K562 (cell line): Measurements from ENCODE around the gene PLA2G2E. TPM values are rescaled to one million over a fixed set of nuclear protein-coding genes. Genes with fewer than 3 reads are reported as not detected.

ENCODE experiments used
- ATAC-seq: fragments of 200-7000 bp; cut with Tn5 transposase; 3 replicates; pipeline ENCODE4 v1.9.1; 2020; ENCODE audit warnings: moderate library complexity
- BruUV-seq: library from RNA; stranded (reverse); fragments of 400-500 nt; replicated peaks from 2 replicates; lab custom pipeline; 2021; lab: Mats Ljungman, UMichigan
- CTCF ChIA-PET: fragments of 300-600 bp; formaldehyde crosslinking; extraction: SDS; loops from one replicate; lab custom pipeline; 2021; ENCODE audit warnings: low intra/inter-chr PET ratio; lab: Yijun Ruan, JAX
- POLR2A ChIA-PET: fragments of 300-600, 350-650 bp; sonication (Branson Sonifier 250); formaldehyde crosslinking; extraction: SDS; loops from one replicate; lab custom pipeline; 2021; ENCODE audit warnings: antibody characterized with exemption, inconsistent platforms; lab: Yijun Ruan, JAX
- DNase-seq, 4 experiments: peaks; one replicate each; pipeline versions ENCODE4 v3.0.0 to v3.0.0-alpha.2; 2011 to 2018; ENCODE audit warnings: low spot score in 3 of 4, mixed read lengths in 3 of 4; ENCODE audit errors: extremely low read depth in 1 of 4
- FAIRE-seq: peaks from 2 replicates; lab custom pipeline; 2011; peaks lifted over from hg19 to GRCh38; lab: Jason Lieb, UNC
- H2AFZ ChIP-seq: 2 replicates; pipeline ENCODE4 v1.6.0; 2011; ENCODE audit warnings: low read depth, low read length, control low read depth, inconsistent platforms
- H3K27ac ChIP-seq: fragments of 200-600 bp; 3 replicates; pipeline ENCODE4 v1.8.0; 2011; ENCODE audit warnings: low read depth, mild to moderate bottlenecking, control low read depth, inconsistent platforms, low read length, moderate library complexity, mixed read lengths; ENCODE audit errors: extremely low read depth
- H3K27me3 ChIP-seq, 2 experiments: fragments of 300-600 bp in 1 of 2; 2 replicates in 1 of 2; 3 replicates in 1 of 2; pipeline versions ENCODE4 v1.6.0 to v1.8.0; 2011; ENCODE audit warnings: inconsistent platforms in 2 of 2, low read length in 2 of 2, mild to moderate bottlenecking in 1 of 2, mixed read lengths in 1 of 2, moderate library complexity in 1 of 2; ENCODE audit not compliant: control insufficient read depth in 2 of 2, insufficient read depth in 2 of 2
- H3K36me3 ChIP-seq: fragments of 300-600 bp; 3 replicates; pipeline ENCODE4 v1.8.0; 2011; ENCODE audit warnings: mild to moderate bottlenecking, low read length, inconsistent platforms; ENCODE audit not compliant: control insufficient read depth, insufficient read depth
- H3K4me1 ChIP-seq, 2 experiments: fragments of 200-600 bp in 1 of 2; replicated peaks in 1 of 2; 2 replicates in 1 of 2; 3 replicates in 1 of 2; pipeline versions ENCODE4 v1.5.1 to v1.8.0; 2011; ENCODE audit warnings: inconsistent platforms in 2 of 2, low read length in 2 of 2, mild to moderate bottlenecking in 1 of 2, mixed read lengths in 1 of 2, moderate library complexity in 1 of 2; ENCODE audit not compliant: control insufficient read depth in 2 of 2, insufficient read depth in 2 of 2
- H3K4me2 ChIP-seq: 2 replicates; pipeline ENCODE4 v1.6.1; 2011; ENCODE audit warnings: low read length, control low read depth, inconsistent platforms, mixed read lengths; ENCODE audit not compliant: insufficient read depth
- H3K4me3 ChIP-seq: fragments of 200-600 bp; sonication (generic), shearing (Covaris generic); 2 replicates; pipeline ENCODE4 v1.5.1; 2016; ENCODE audit warnings: control low read depth, inconsistent platforms
- H3K79me2 ChIP-seq: fragments of 200-600 bp; 3 replicates; pipeline ENCODE4 v1.8.0; 2011; ENCODE audit warnings: low read length, inconsistent platforms; ENCODE audit not compliant: control insufficient read depth, insufficient read depth
- H3K9ac ChIP-seq, 2 experiments: 2 replicates each; pipeline versions ENCODE4 v1.6.0 to v1.6.1; 2011; ENCODE audit warnings: low read depth in 2 of 2, low read length in 2 of 2, control low read depth in 1 of 2, inconsistent platforms in 1 of 2, mild to moderate bottlenecking in 1 of 2, mixed read lengths in 1 of 2; ENCODE audit not compliant: insufficient read depth in 1 of 2
- H3K9me1 ChIP-seq: one replicate; pipeline ENCODE4 v1.6.0; 2011; ENCODE audit warnings: inconsistent platforms, mild to moderate bottlenecking, low read length, moderate library complexity; ENCODE audit not compliant: control insufficient read depth, insufficient read depth
- H3K9me3 ChIP-seq: replicated peaks from 2 replicates; pipeline ENCODE4 v1.5.1; 2011; ENCODE audit warnings: low read depth, low read length, inconsistent platforms; ENCODE audit not compliant: control insufficient read depth, insufficient read depth
- H4K20me1 ChIP-seq: replicated peaks from 2 replicates; pipeline ENCODE4 v1.6.1; 2011; ENCODE audit warnings: low read length, inconsistent platforms, mixed read lengths; ENCODE audit not compliant: control insufficient read depth, insufficient read depth
- CBFA2T3 ChIP-seq: fragments of 450-650 bp; IDR thresholded peaks from 2 replicates; pipeline ENCODE4 v1.6.1; 2017
- CREB3L1 ChIP-seq: fragments of 450-650 bp; IDR thresholded peaks from 2 replicates; pipeline ENCODE4 v1.6.1; 2014; ENCODE audit warnings: low read depth, mild to moderate bottlenecking, moderate library complexity, borderline replicate concordance
- FIP1L1 ChIP-seq: fragments of 200-400 bp; formaldehyde crosslinking; IDR thresholded peaks from 2 replicates; pipeline ENCODE4 v1.6.1; 2018; ENCODE audit warnings: mild to moderate bottlenecking, low read depth, low read length; ENCODE audit not compliant: poor library complexity, severe bottlenecking
- HDAC1 ChIP-seq, 2 experiments: fragments of 450-650 bp; IDR thresholded peaks; 2 replicates each; pipeline ENCODE4 v1.6.1; 2016 to 2017; ENCODE audit warnings: inconsistent platforms in 1 of 2, mild to moderate bottlenecking in 1 of 2, moderate library complexity in 1 of 2
- HMBOX1 ChIP-seq: sonication (generic); IDR thresholded peaks from 2 replicates; pipeline ENCODE4 v1.6.1; 2016
- KAT7 ChIP-seq: sonication (generic); formaldehyde crosslinking; IDR thresholded peaks from 2 replicates; pipeline ENCODE4 v1.8.0; 2022; ENCODE audit warnings: missing genetic modification reagents, mild to moderate bottlenecking, borderline replicate concordance
- KDM4B ChIP-seq, 2 experiments: fragments of 450-650 bp in 1 of 2; sonication (generic) in 1 of 2; IDR thresholded peaks; 2 replicates each; pipeline ENCODE4 v1.6.1; 2016 to 2017; ENCODE audit warnings: borderline replicate concordance in 2 of 2, antibody characterized with exemption in 1 of 2, low read depth in 1 of 2, mild to moderate bottlenecking in 1 of 2
- MEF2A ChIP-seq: IDR thresholded peaks from 2 replicates; pipeline ENCODE4 v1.6.1; 2011; ENCODE audit warnings: low read depth, mild to moderate bottlenecking, low read length, moderate library complexity; ENCODE audit not compliant: control insufficient read depth
- MTF1 ChIP-seq: fragments of 250-450 bp; sonication (Bioruptor Pico); IDR thresholded peaks from 2 replicates; pipeline ENCODE4 v1.9.0; 2021; ENCODE audit warnings: moderate library complexity, mild to moderate bottlenecking, inconsistent platforms, borderline replicate concordance
- NFE2L1 ChIP-seq: fragments of 450-650 bp; IDR thresholded peaks from 2 replicates; pipeline ENCODE4 v1.6.1; 2016; ENCODE audit warnings: missing genetic modification characterization, low read depth, mild to moderate bottlenecking, missing compliant biosample characterization, moderate library complexity, borderline replicate concordance
- TCF3 ChIP-seq: sonication (generic); formaldehyde crosslinking; IDR thresholded peaks from 2 replicates; pipeline ENCODE4 v1.4.0; 2020; ENCODE audit warnings: mild to moderate bottlenecking, missing genetic modification reagents
- TCF7 ChIP-seq: sonication (generic); IDR thresholded peaks from 2 replicates; pipeline ENCODE4 v1.6.1; 2016; ENCODE audit warnings: antibody characterized with exemption, borderline replicate concordance
- ZKSCAN8 ChIP-seq: fragments of 200-800 bp; sonication (Bioruptor generic); IDR thresholded peaks from 2 replicates; pipeline ENCODE4 v1.6.1; 2016; ENCODE audit warnings: missing genetic modification characterization, missing compliant biosample characterization
- ZNF175 ChIP-seq: fragments of 200-800 bp; sonication (Bioruptor generic); IDR thresholded peaks from 2 replicates; pipeline ENCODE4 v1.6.1; 2016; ENCODE audit warnings: low read depth, mild to moderate bottlenecking, missing genetic modification characterization, missing compliant biosample characterization
- ZNF23 ChIP-seq: fragments of 250-450 bp; sonication (Bioruptor Pico); IDR thresholded peaks from 2 replicates; pipeline ENCODE4 v1.4.0; 2020; ENCODE audit warnings: mild to moderate bottlenecking
- ZNF507 ChIP-seq: conservative IDR thresholded peaks from 2 replicates; pipeline ENCODE4 v1.6.1; 2017; ENCODE audit warnings: missing genetic modification characterization, missing compliant biosample characterization
- ZNF639 ChIP-seq, 2 experiments: fragments of 200-800 bp in 1 of 2; sonication (Bioruptor generic) in 1 of 2; sonication (generic) in 1 of 2; formaldehyde crosslinking in 1 of 2; IDR thresholded peaks in 1 of 2; conservative IDR thresholded peaks in 1 of 2; 2 replicates each; pipeline versions ENCODE4 v1.5.0 to v1.6.1; 2016 to 2020; ENCODE audit warnings: missing compliant biosample characterization in 1 of 2, missing genetic modification characterization in 1 of 2, missing genetic modification reagents in 1 of 2
- WGBS: fragments of 100-300 bp; shearing (Covaris generic); methylation state at CpG from one replicate; pipeline ENCODE4 v1.1.6; 2016; ENCODE audit warnings: low coverage, mixed read lengths; ENCODE audit not compliant: insufficient coverage; ENCODE audit errors: missing lambda C conversion rate; 5-methylcytosine and 5-hydroxymethylcytosine counted together
- in situ Hi-C: fragments of 300-500 bp; cut with MboI; formaldehyde crosslinking; loops from 4 replicates; pipeline ENCODE4 v1.15.0; 2018; ENCODE audit warnings: inconsistent platforms, mixed read lengths
- intact Hi-C: fragments of 100-400 bp; cut with micrococcal nuclease; formaldehyde crosslinking; loops from 2 replicates; pipeline ENCODE4 v1.14.2; 2022
- polyA plus RNA-seq, 8 experiments: library from polyadenylated mRNA; depleted of rRNA in 4 of 8; stranded (reverse) in 5 of 8; unstranded in 3 of 8; fragments of >200 nt; fragmentation: Nextera tagmentation in 2 of 8; fragmentation: Illumina TruSeq in 1 of 8; extraction: Ambion mirVana in 2 of 8; extraction: Trizol in 1 of 8; gene quantifications; 2 replicates each; pipeline versions ENCODE4 v1.2.1 to v1.2.3, GENCODE V29; 2011 to 2014; ENCODE audit warnings: inconsistent platforms in 1 of 8, missing spikeins in 1 of 8
- total RNA-seq, 7 experiments: library from RNA; depleted of rRNA in 6 of 7; stranded (reverse); fragments of >200 nt in 6 of 7; fragmentation: Illumina TruSeq in 2 of 7; extraction: Trizol in 2 of 7; gene quantifications; 2 replicates each; pipeline versions ENCODE4 v1.2.1 to v1.2.3, GENCODE V29; 2011 to 2021; ENCODE audit warnings: low replicate concordance in 1 of 7

Gene PLA2G2E
- total and polyA plus RNA-seq, 9 of the 15 experiments (the other 6 are each of a cell fraction or from before 2014, with no cell fraction given) = not detected

- H3K79me2 ChIP-seq = no peaks in the 10 kb centered on the region
- no peak for DNase-seq
- intact Hi-C loops = no loop called here
- CTCF ChIA-PET = no interaction called here
- H2AFZ ChIP-seq = no peak overlapping the region
- H3K36me3 ChIP-seq = no peaks in the 10 kb centered on the region
- TF ChIP-seq ZNF507 (no peak), NFE2L1 (tag) (no peak), KDM4B (IDR thresholded peaks at IDR 0.05; ENCODE audit: borderline replicate concordance in 2 of 2, low read depth in 1 of 2) (no peak), MTF1 (CRISPR knock-in tag) (no peak), KAT7 (CRISPR knock-in tag) (no peak), ZNF23 (CRISPR knock-in tag) (no peak), MEF2A (no peak), CBFA2T3 (no peak), HDAC1 (IDR thresholded peaks at IDR 0.05) (no peak), ZKSCAN8 (CRISPR knock-in tag) (no peak), TCF7 (no peak), CREB3L1 (no peak), FIP1L1 (no peak), TCF3 (no peak), HMBOX1 (no peak), ZNF175 (CRISPR knock-in tag) (no peak), ZNF639 (CRISPR knock-in tag; conservative IDR thresholded peaks at IDR 0.05 in 1 of 2, IDR thresholded peaks at IDR 0.05 in 1 of 2) (no peak)
- 0% methylated on average over 6 of the region's 7 CpGs for WGBS
- H3K4me3 ChIP-seq = no peak overlapping the region
- H3K4me2 ChIP-seq = no peak overlapping the region
- H4K20me1 ChIP-seq = no peaks in the 10 kb centered on the region
- POLR2A ChIA-PET = interaction anchor here (0.7 to 0.8 kb wide), 2 partner anchors 13 to 26 kb away, joined by 3 read pairs; no protein-coding TSS in a partner anchor
- no peak overlapping the region for H3K27ac ChIP-seq
- in situ Hi-C loops = no loop called here
- no peak for ATAC-seq
- H3K4me1 ChIP-seq = no peaks in the 10 kb centered on the region
- no peaks in the 10 kb centered on the region for H3K9me1 ChIP-seq
- peaks cover under 1% of the 10 kb centered on the region in 2 experiments; a peak in 3 of 5 replicates for H3K27me3 ChIP-seq
- no peak overlapping the region for H3K9ac ChIP-seq
- no peak for FAIRE-seq
- H3K9me3 ChIP-seq = peaks cover 2% of the 10 kb centered on the region; the same call in 1 of the 2 replicates
- no TSS peak for BruUV-seq
Observed at GRCh38 chr1:19934336-19934735, 10.9 kb upstream of the PLA2G2E start.
